Skeletal muscle tissue (tissue), 4 donors: ENCODE measurements around the gene MAGI2. TPM values are rescaled to one million over a fixed set of nuclear protein-coding genes. Genes with fewer than 3 reads are reported as not detected.

Experiments
- H3K27ac ChIP-seq: one replicate; pipeline ENCODE4 v1.7.0; 2013; ENCODE audit warnings: mild to moderate bottlenecking, low read depth, low read length, inconsistent platforms
- H3K27me3 ChIP-seq, 3 donors: one replicate each; pipeline ENCODE4 v1.7.0; 2013; ENCODE audit warnings: low read length in 3 of 3; ENCODE audit not compliant: control insufficient read depth in 3 of 3, insufficient read depth in 3 of 3
- H3K36me3 ChIP-seq, 3 donors: one replicate each; pipeline ENCODE4 v1.7.0; 2013; ENCODE audit warnings: low read length in 3 of 3; ENCODE audit not compliant: control insufficient read depth in 3 of 3, insufficient read depth in 3 of 3
- H3K4me1 ChIP-seq, 3 donors: one replicate each; pipeline ENCODE4 v1.7.0; 2013; ENCODE audit warnings: low read length in 3 of 3, mild to moderate bottlenecking in 3 of 3; ENCODE audit not compliant: control insufficient read depth in 3 of 3, insufficient read depth in 3 of 3
- H3K4me3 ChIP-seq, 3 donors: one replicate each; pipeline ENCODE4 v1.7.0; 2013; ENCODE audit warnings: low read length in 3 of 3
- H3K9ac ChIP-seq, 3 donors: one replicate each; pipeline ENCODE4 v1.7.0; 2013; ENCODE audit warnings: low read length in 3 of 3, mild to moderate bottlenecking in 3 of 3, moderate library complexity in 2 of 3, low read depth in 1 of 3
- H3K9me3 ChIP-seq, 3 donors: one replicate each; pipeline ENCODE4 v1.7.0; 2013; ENCODE audit warnings: low read length in 3 of 3; ENCODE audit not compliant: control insufficient read depth in 3 of 3
- total RNA-seq: library from RNA; depleted of rRNA; stranded (reverse); fragments of >200 nt; gene quantifications from one replicate; pipeline ENCODE4 v1.2.3, GENCODE V29; 2014
- donor health status: Osteomylitis.

Gene MAGI2
- total RNA-seq, 1 donor from 2014 or later = 4.2 TPM

- no peaks in the 10 kb centered on the region for H3K4me1 ChIP-seq
- H3K9me3 ChIP-seq = no peaks in the 10 kb centered on the region
- H3K9ac ChIP-seq = no peak overlapping the region
- no peaks in the 10 kb centered on the region for H3K36me3 ChIP-seq
- H3K27ac ChIP-seq = no peak overlapping the region
- H3K27me3 ChIP-seq = no peaks in the 10 kb centered on the region
- no peak overlapping the region for H3K4me3 ChIP-seq
Observed at GRCh38 chr7:79353720-79354468, 99.6 kb downstream of the MAGI2 start.

DNA sequence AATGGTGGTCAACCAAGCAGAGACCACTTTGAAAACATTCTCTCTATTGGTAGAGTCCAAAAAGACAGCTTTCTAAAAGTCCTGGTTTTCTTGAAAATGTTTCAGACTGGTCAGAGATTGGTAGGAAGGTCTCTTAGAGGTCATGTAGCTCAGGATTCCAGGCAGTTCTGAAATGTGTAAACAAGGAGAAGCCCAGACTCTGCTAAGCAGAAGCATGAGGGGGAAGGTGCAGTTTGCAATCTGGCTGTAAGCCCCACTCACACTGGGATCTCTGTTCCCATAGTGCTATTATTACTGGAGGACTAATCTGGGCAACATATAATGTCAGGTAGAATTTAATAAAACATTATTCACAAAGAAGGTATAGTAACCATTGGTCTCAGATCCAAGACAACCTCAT, 101.1 kb downstream of the MAGI2 start:
- H3K27me3 ChIP-seq = no peaks in the 10 kb centered on the region
- H3K4me1 ChIP-seq = no peaks in the 10 kb centered on the region
- no peaks in the 10 kb centered on the region for H3K9me3 ChIP-seq
- H3K9ac ChIP-seq = no peak overlapping the region
- H3K36me3 ChIP-seq = no peaks in the 10 kb centered on the region
- no peak overlapping the region for H3K4me3 ChIP-seq
- H3K27ac ChIP-seq = no peak overlapping the region

GRCh38 chr7:79347351-79347750, 106.1 kb downstream of the MAGI2 start:
- H3K4me3 ChIP-seq = no peak overlapping the region
- no peaks in the 10 kb centered on the region for H3K4me1 ChIP-seq
- no peak overlapping the region for H3K9ac ChIP-seq

GRCh38 chr7:79341902-79342301, 111.6 kb downstream of the MAGI2 start:
- Histone ChIP-seq H3K4me1 (no peaks in the 10 kb centered on the region), H3K9ac (no peak overlapping the region), H3K4me3 (no peak overlapping the region), H3K9me3 (no peaks in the 10 kb centered on the region), H3K27ac (no peak overlapping the region), H3K27me3 (no peaks in the 10 kb centered on the region), H3K36me3 (no peaks in the 10 kb centered on the region)

More at GRCh38 chr7:79347351-79347750, 106.1 kb downstream of the MAGI2 start:
- Histone ChIP-seq H3K9me3 (no peaks in the 10 kb centered on the region), H3K27me3 (no peaks in the 10 kb centered on the region), H3K36me3 (no peaks in the 10 kb centered on the region), H3K27ac (no peak overlapping the region)

DNA sequence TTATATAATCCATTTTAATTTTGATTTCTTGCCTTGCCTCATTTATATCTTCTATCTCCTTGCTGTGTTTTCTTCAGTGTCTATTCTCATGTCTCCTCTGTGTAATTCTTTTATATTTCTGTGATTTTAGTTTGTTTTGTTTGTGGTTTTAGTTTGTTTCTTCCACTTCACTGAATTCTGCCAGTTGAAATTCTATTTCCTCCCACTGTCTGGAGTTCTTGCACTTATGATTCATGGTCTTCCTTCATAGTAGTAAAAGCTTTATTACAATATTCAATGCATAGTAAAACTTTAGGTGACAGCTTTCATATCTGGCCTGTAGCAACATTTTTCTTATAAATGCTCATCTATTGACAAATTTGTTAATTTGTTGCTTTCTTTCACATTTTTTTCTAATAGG, 113.3 kb downstream of the MAGI2 start:
- Histone ChIP-seq H3K27me3 (no peaks in the 10 kb centered on the region), H3K36me3 (no peaks in the 10 kb centered on the region), H3K4me1 (no peaks in the 10 kb centered on the region), H3K27ac (no peak overlapping the region), H3K4me3 (no peak overlapping the region), H3K9me3 (no peaks in the 10 kb centered on the region), H3K9ac (no peak overlapping the region)

GRCh38 chr7:79339208-79339925, 114.1 kb downstream of the MAGI2 start:
- Histone ChIP-seq H3K27ac (no peak overlapping the region), H3K27me3 (no peaks in the 10 kb centered on the region), H3K36me3 (no peaks in the 10 kb centered on the region), H3K4me1 (no peaks in the 10 kb centered on the region), H3K4me3 (no peak overlapping the region), H3K9me3 (no peaks in the 10 kb centered on the region), H3K9ac (no peak overlapping the region)

- Histone ChIP-seq H3K27me3 (no peaks in the 10 kb centered on the region), H3K9ac (no peak overlapping the region), H3K9me3 (no peaks in the 10 kb centered on the region), H3K4me1 (no peaks in the 10 kb centered on the region), H3K4me3 (no peak overlapping the region), H3K27ac (no peak overlapping the region), H3K36me3 (no peaks in the 10 kb centered on the region)
Observed at GRCh38 chr7:79337717-79338116, 115.8 kb downstream of the MAGI2 start.

DNA sequence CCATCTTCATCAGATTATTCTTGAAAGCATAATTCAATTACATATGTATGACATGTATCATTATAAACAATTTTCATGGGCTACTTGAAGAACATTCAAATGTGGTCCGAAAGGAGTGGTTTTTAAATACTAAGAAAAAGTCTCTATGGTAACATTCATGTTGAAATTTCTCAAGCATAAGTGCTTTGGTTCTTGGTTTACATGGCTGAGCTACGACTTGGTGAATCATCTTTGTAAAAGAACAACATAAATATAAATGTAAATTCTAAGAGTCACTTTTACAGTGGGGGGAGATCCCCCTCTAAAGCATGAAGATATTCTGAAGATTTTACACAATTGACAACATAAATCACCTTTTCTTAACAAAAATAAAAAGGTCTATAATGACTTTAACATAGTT, 118.6 kb downstream of the MAGI2 start:
- no peaks in the 10 kb centered on the region for H3K9me3 ChIP-seq
- H3K36me3 ChIP-seq = no peaks in the 10 kb centered on the region
- H3K27me3 ChIP-seq = no peaks in the 10 kb centered on the region
- H3K27ac ChIP-seq = no peak overlapping the region
- no peak overlapping the region for H3K4me3 ChIP-seq
- no peaks in the 10 kb centered on the region for H3K4me1 ChIP-seq
- H3K9ac ChIP-seq = no peak overlapping the region

DNA sequence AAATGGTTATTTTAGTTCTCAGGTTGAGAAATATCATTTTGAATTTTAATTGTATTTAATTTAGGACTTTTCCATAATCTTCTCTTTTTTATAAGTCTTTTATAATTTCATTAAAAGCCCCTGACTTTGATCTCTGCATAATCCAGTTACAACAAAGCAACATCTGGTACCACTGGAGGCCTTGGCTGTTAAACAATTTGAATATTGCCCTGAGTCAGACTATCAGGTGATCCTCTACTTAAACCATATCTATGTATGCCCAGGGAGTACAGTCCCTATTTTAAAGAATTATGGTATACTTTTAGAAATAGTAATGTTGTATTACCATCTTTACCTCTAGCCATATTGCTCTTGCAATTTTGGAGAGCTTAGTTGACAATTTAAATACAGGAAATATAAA, 119.1 kb downstream of the MAGI2 start:
- Histone ChIP-seq H3K27ac (no peak overlapping the region), H3K9me3 (no peaks in the 10 kb centered on the region), H3K9ac (no peak overlapping the region), H3K27me3 (no peaks in the 10 kb centered on the region), H3K36me3 (no peaks in the 10 kb centered on the region), H3K4me3 (no peak overlapping the region), H3K4me1 (no peaks in the 10 kb centered on the region)

GRCh38 chr7:79332091-79332490, 121.4 kb downstream of the MAGI2 start:
- Histone ChIP-seq H3K4me3 (no peak overlapping the region), H3K36me3 (no peaks in the 10 kb centered on the region), H3K4me1 (no peaks in the 10 kb centered on the region), H3K27me3 (no peaks in the 10 kb centered on the region), H3K9me3 (no peaks in the 10 kb centered on the region), H3K9ac (no peak overlapping the region), H3K27ac (no peak overlapping the region)
